T-cell (primary cell): ENCODE measurements around the gene DUSP10. TPM values are rescaled to one million over a fixed set of nuclear protein-coding genes. Genes with fewer than 3 reads are reported as not detected.

Experiments
- ATAC-seq, 4 experiments: fragments of 200-7000 bp in 3 of 4; fragments of 150-1000 bp in 1 of 4; cut with Tn5 transposase; replicated peaks in 1 of 4; 1 replicate in 3 of 4; 2 replicates in 1 of 4; pipeline ENCODE4 v1.10.0; 2021; ENCODE audit warnings: moderate library complexity in 3 of 4, mild to moderate bottlenecking in 2 of 4, moderate number of reproducible peaks in 1 of 4
- CTCF ChIA-PET, 2 donors: fragments of 300-600 bp; sonication (Branson Sonifier 250); formaldehyde crosslinking; loops; one replicate each; lab custom pipeline; 2022; ENCODE audit warnings: antibody characterized with exemption in 2 of 2; lab: Charles Lee
- POLR2A ChIA-PET, 2 donors: fragments of 300-600 bp; sonication (Branson Sonifier 250); formaldehyde crosslinking; loops; one replicate each; lab custom pipeline; 2022; ENCODE audit warnings: antibody characterized with exemption in 2 of 2; lab: Charles Lee
- DNase-seq, 35 experiments: peaks; one replicate each; pipeline versions ENCODE4 v3.0.0 to v3.0.0-alpha.2; 2013 to 2023
- H3K27ac ChIP-seq: one replicate; pipeline ENCODE4 v1.5.1; 2013; ENCODE audit warnings: low read length
- H3K27me3 ChIP-seq, 2 experiments: replicated peaks in 1 of 2; 1 replicate in 1 of 2; 2 replicates in 1 of 2; pipeline versions ENCODE4 v1.6.1 to v1.7.0; 2013; ENCODE audit warnings: low read length in 1 of 2, mixed read lengths in 1 of 2; ENCODE audit not compliant: control insufficient read depth in 2 of 2, insufficient read depth in 2 of 2; ENCODE audit errors: extremely low read depth in 1 of 2
- H3K36me3 ChIP-seq, 2 donors: 1 replicate in 1 of 2; 2 replicates in 1 of 2; pipeline versions ENCODE4 v1.6.1 to v1.7.0; 2013; ENCODE audit warnings: low read length in 1 of 2; ENCODE audit not compliant: control insufficient read depth in 2 of 2, insufficient read depth in 1 of 2; ENCODE audit errors: extremely low read depth in 1 of 2
- H3K4me1 ChIP-seq, 2 experiments: 1 replicate in 1 of 2; 2 replicates in 1 of 2; pipeline versions ENCODE4 v1.6.1 to v1.7.0; 2013; ENCODE audit warnings: low read length in 2 of 2, mixed read lengths in 1 of 2; ENCODE audit not compliant: insufficient read depth in 2 of 2, control insufficient read depth in 1 of 2; ENCODE audit errors: extremely low read depth in 1 of 2
- H3K4me3 ChIP-seq, 2 donors: 1 replicate in 1 of 2; 2 replicates in 1 of 2; pipeline versions ENCODE4 v1.5.1 to v1.7.0; 2013; ENCODE audit warnings: mild to moderate bottlenecking in 2 of 2, low read length in 1 of 2, moderate library complexity in 1 of 2; ENCODE audit not compliant: control insufficient read depth in 1 of 2; ENCODE audit errors: extremely low read depth in 1 of 2
- H3K9me3 ChIP-seq: 2 replicates; pipeline ENCODE4 v1.7.0; 2013
- H3K27ac Mint-ChIP-seq, 2 donors: one replicate each; pipeline ENCODE4 v1.8.0; 2020 to 2021; ENCODE audit warnings: mild to moderate bottlenecking in 2 of 2, mixed read lengths in 2 of 2
- H3K27me3 Mint-ChIP-seq, 2 donors: one replicate each; pipeline ENCODE4 v1.8.0; 2021 to 2022; ENCODE audit warnings: mixed read lengths in 2 of 2
- H3K36me3 Mint-ChIP-seq: one replicate; pipeline ENCODE4 v1.8.0; 2021; ENCODE audit warnings: mixed read lengths
- H3K4me1 Mint-ChIP-seq, 3 donors: one replicate each; pipeline ENCODE4 v1.8.0; 2020 to 2022; ENCODE audit warnings: mixed read lengths in 3 of 3, mild to moderate bottlenecking in 1 of 3
- H3K4me3 Mint-ChIP-seq, 3 donors: one replicate each; pipeline ENCODE4 v1.8.0; 2020 to 2022; ENCODE audit warnings: mild to moderate bottlenecking in 3 of 3, mixed read lengths in 3 of 3, moderate library complexity in 3 of 3
- H3K9me3 Mint-ChIP-seq, 3 donors: one replicate each; pipeline ENCODE4 v1.8.0; 2020 to 2022; ENCODE audit warnings: mixed read lengths in 3 of 3
- WGBS: methylation state at CpG from one replicate; pipeline ENCODE4 v1.1.5; 2013; ENCODE audit warnings: missing lambda C conversion rate; ENCODE audit not compliant: insufficient coverage; 5-methylcytosine and 5-hydroxymethylcytosine counted together
- total RNA-seq, 35 experiments: library from RNA in 6 of 35; stranded (reverse) in 6 of 35; fragments of 120-200 nt in 1 of 35; gene quantifications; one replicate each; pipeline versions ENCODE4 v1.2.1 to v1.2.4 and lab custom pipeline; 2013 to 2026

DUSP10 gene
- total RNA-seq, 5 donors from 2014 or later (not counting 1 experiment from before 2014, with no cell fraction given) = 5.2 to 64.2 (median 6.0) TPM

GRCh38 chr1:221672965-221673364 is 68.9 kb downstream of the DUSP10 start:
- WGBS = 86% methylated on average over 2 of the region's 3 CpGs
- peaks cover 1 to 7% of the 10 kb centered on the region in 2 donors for H3K27me3 Mint-ChIP-seq

GRCh38 chr1:221672239-221672645 is 69.6 kb downstream of the DUSP10 start:
- CTCF ChIA-PET = no interaction called here
- 80% methylated on average over 1 of the region's 2 CpGs for WGBS

More at GRCh38 chr1:221672965-221673364, 68.9 kb downstream of the DUSP10 start:
- Histone ChIP-seq H3K9me3 (no peaks in the 10 kb centered on the region), H3K4me3 (no peak overlapping the region), H3K36me3 (no peaks in the 10 kb centered on the region), H3K27me3 (no peaks in the 10 kb centered on the region), H3K4me1 (no peaks in the 10 kb centered on the region), H3K27ac (no peak overlapping the region)
- POLR2A ChIA-PET = no interaction called here
- no peak overlapping the region for H3K4me3 Mint-ChIP-seq
- no peaks in the 10 kb centered on the region for H3K9me3 Mint-ChIP-seq
- DNase-seq (no peak), ATAC-seq (no peak)
- H3K4me1 Mint-ChIP-seq = peaks cover 0 to 1% (median under 1%) of the 10 kb centered on the region in 3 donors
- no peaks in the 10 kb centered on the region for H3K36me3 Mint-ChIP-seq
- no peak overlapping the region for H3K27ac Mint-ChIP-seq
- CTCF ChIA-PET = interaction anchor here in 1 of 2 donors (0.6 kb wide), 1 partner anchor 337 kb away, joined by 5 read pairs; no protein-coding TSS in a partner anchor

GRCh38 chr1:221670081-221670480 is 71.8 kb downstream of the DUSP10 start:
- H3K4me1 ChIP-seq = no peaks in the 10 kb centered on the region
- H3K9me3 ChIP-seq = no peaks in the 10 kb centered on the region
- POLR2A ChIA-PET = no interaction called here
- H3K9me3 Mint-ChIP-seq = no peaks in the 10 kb centered on the region
- no peaks in the 10 kb centered on the region for H3K36me3 Mint-ChIP-seq
- no peak for DNase-seq
- no peak overlapping the region for H3K27ac ChIP-seq
- no peak overlapping the region for H3K4me3 Mint-ChIP-seq
- no peaks in the 10 kb centered on the region for H3K36me3 ChIP-seq
- no peak for ATAC-seq
- no peaks in the 10 kb centered on the region for H3K27me3 ChIP-seq
- WGBS = 80% methylated on average over 1 of the region's 2 CpGs
- H3K4me3 ChIP-seq = no peak overlapping the region
- H3K27ac Mint-ChIP-seq = no peak overlapping the region
- H3K4me1 Mint-ChIP-seq = no peaks in the 10 kb centered on the region
- CTCF ChIA-PET = no interaction called here
- H3K27me3 Mint-ChIP-seq = peaks cover 1 to 13% of the 10 kb centered on the region in 2 donors

More at GRCh38 chr1:221672239-221672645, 69.6 kb downstream of the DUSP10 start:
- Mint-ChIP-seq H3K4me3 (no peak overlapping the region), H3K27me3 (peaks cover 1 to 13% of the 10 kb centered on the region in 2 donors), H3K4me1 (no peaks in the 10 kb centered on the region), H3K36me3 (no peaks in the 10 kb centered on the region), H3K27ac (no peak overlapping the region), H3K9me3 (no peaks in the 10 kb centered on the region)
- Histone ChIP-seq H3K36me3 (no peaks in the 10 kb centered on the region), H3K4me1 (no peaks in the 10 kb centered on the region), H3K4me3 (no peak overlapping the region), H3K9me3 (no peaks in the 10 kb centered on the region), H3K27ac (no peak overlapping the region), H3K27me3 (no peaks in the 10 kb centered on the region)
- POLR2A ChIA-PET = no interaction called here
- no peak for DNase-seq
- no peak for ATAC-seq

- H3K4me1 ChIP-seq = no peaks in the 10 kb centered on the region
- no peak overlapping the region for H3K27ac Mint-ChIP-seq
- no peaks in the 10 kb centered on the region for H3K36me3 ChIP-seq
- peaks cover 3 to 13% of the 10 kb centered on the region in 2 donors for H3K27me3 Mint-ChIP-seq
- no peaks in the 10 kb centered on the region for H3K36me3 Mint-ChIP-seq
- no peak overlapping the region for H3K4me3 Mint-ChIP-seq
- ATAC-seq (no peak), DNase-seq (no peak)
- ChIA-PET POLR2A (no interaction called here), CTCF (no interaction called here)
- H3K4me3 ChIP-seq = no peak overlapping the region
- H3K9me3 Mint-ChIP-seq = no peaks in the 10 kb centered on the region
- no peaks in the 10 kb centered on the region for H3K9me3 ChIP-seq
- no peaks in the 10 kb centered on the region for H3K4me1 Mint-ChIP-seq
- no peaks in the 10 kb centered on the region for H3K27me3 ChIP-seq
- no peak overlapping the region for H3K27ac ChIP-seq
These were observed 72.4 kb downstream of the DUSP10 start for GRCh38 chr1:221669441-221669840.

GRCh38 chr1:221667504-221667903 is 74.4 kb downstream of the DUSP10 start:
- DNase-seq (no peak), ATAC-seq (no peak)
- Mint-ChIP-seq H3K27ac (no peak overlapping the region), H3K36me3 (no peaks in the 10 kb centered on the region), H3K4me3 (no peak overlapping the region), H3K4me1 (no peaks in the 10 kb centered on the region), H3K27me3 (peaks cover 3 to 13% of the 10 kb centered on the region in 2 donors), H3K9me3 (no peaks in the 10 kb centered on the region)
- POLR2A ChIA-PET = interaction anchor here in 1 of 2 donors (0.7 kb wide), 1 partner anchor 45 kb away, joined by 6 read pairs; no protein-coding TSS in a partner anchor
- CTCF ChIA-PET = interaction anchor here in 1 of 2 donors (0.9 kb wide), 1 partner anchor 9 kb away, joined by 3 read pairs; no protein-coding TSS in a partner anchor
- H3K9me3 ChIP-seq = no peaks in the 10 kb centered on the region
- H3K27me3 ChIP-seq = no peaks in the 10 kb centered on the region
- H3K27ac ChIP-seq = no peak overlapping the region
- H3K4me1 ChIP-seq = no peaks in the 10 kb centered on the region
- WGBS = 89% methylated on average over 2 of the region's 3 CpGs
- no peak overlapping the region for H3K4me3 ChIP-seq
- no peaks in the 10 kb centered on the region for H3K36me3 ChIP-seq

- H3K27me3 Mint-ChIP-seq = peaks cover 3 to 9% of the 10 kb centered on the region in 2 donors
- no peaks in the 10 kb centered on the region for H3K27me3 ChIP-seq
- H3K27ac ChIP-seq = no peak overlapping the region
- no peak for DNase-seq
- H3K4me1 ChIP-seq = no peaks in the 10 kb centered on the region
- ChIA-PET CTCF (no interaction called here), POLR2A (no interaction called here)
- ATAC-seq = no peak
- H3K4me1 Mint-ChIP-seq = no peaks in the 10 kb centered on the region
- no peaks in the 10 kb centered on the region for H3K36me3 Mint-ChIP-seq
- H3K9me3 ChIP-seq = no peaks in the 10 kb centered on the region
- no peaks in the 10 kb centered on the region for H3K36me3 ChIP-seq
- no CpG with 5 or more reads among the region's 1 CpG for WGBS
- no peak overlapping the region for H3K27ac Mint-ChIP-seq
- no peak overlapping the region for H3K4me3 Mint-ChIP-seq
- H3K4me3 ChIP-seq = no peak overlapping the region
- no peaks in the 10 kb centered on the region for H3K9me3 Mint-ChIP-seq
These were observed 77.6 kb downstream of the DUSP10 start for GRCh38 chr1:221664253-221664652.

GRCh38 chr1:221663321-221663720 is 78.6 kb downstream of the DUSP10 start:
- Mint-ChIP-seq H3K36me3 (no peaks in the 10 kb centered on the region), H3K9me3 (no peaks in the 10 kb centered on the region), H3K27me3 (peaks cover 2 to 6% of the 10 kb centered on the region in 2 donors), H3K4me3 (no peak overlapping the region), H3K27ac (no peak overlapping the region), H3K4me1 (no peaks in the 10 kb centered on the region)
- H3K4me1 ChIP-seq = no peaks in the 10 kb centered on the region
- ATAC-seq = no peak
- H3K27ac ChIP-seq = no peak overlapping the region
- no peaks in the 10 kb centered on the region for H3K36me3 ChIP-seq
- ChIA-PET POLR2A (no interaction called here), CTCF (no interaction called here)
- no peak overlapping the region for H3K4me3 ChIP-seq
- no peaks in the 10 kb centered on the region for H3K27me3 ChIP-seq
- H3K9me3 ChIP-seq = no peaks in the 10 kb centered on the region
- no peak for DNase-seq
